CD1c-positive myeloid dendritic cell (primary cell): ENCODE data around the gene TRDN.

Experiments
- DNase-seq: peaks from one replicate; pipeline ENCODE4 v3.0.0-alpha.2; 2016; ENCODE audit errors: extremely low spot score

The TRDN gene

GRCh38 chr6:123171341-123172115, 465.2 kb downstream of the TRDN start:
- DNase-seq, result no peak

- DNase-seq, result no peak
These were observed 467.0 kb downstream of the TRDN start for GRCh38 chr6:123169774-123170095.

- no peak for DNase-seq
These were observed 467.6 kb downstream of the TRDN start for GRCh38 chr6:123168892-123169773.

- no peak for DNase-seq
These were observed 468.3 kb downstream of the TRDN start for GRCh38 chr6:123168466-123168865.
